ENCODE measurements around the gene ADRB2. TPM values are rescaled to one million over a fixed set of nuclear protein-coding genes. Genes with fewer than 3 reads are reported as not detected.

The ADRB2 gene
- total RNA-seq, 2 donors from 2014 or later: 0.94 to 1.2 TPM

GRCh38 chr5:148827723-148828122 lies 1.3 kb downstream of the ADRB2 start:
- no peak for TF ChIP-seq CTCF (IDR thresholded peaks at IDR 0.05)
- Histone ChIP-seq H3K4me3 (peak overlapping the region; percentile 6), H3K9me3 (no peaks in the 10 kb centered on the region), H3K36me3 (no peaks in the 10 kb centered on the region), H3K9ac (ENCODE audit: low read depth in 2 of 2, low read length in 2 of 2) (no peak overlapping the region), H3K27ac (no peak overlapping the region), H3K4me1 (no peaks in the 10 kb centered on the region), H3K27me3 (no peaks in the 10 kb centered on the region)
- DNase-seq: no peak
- intact Hi-C loops (cut with DNase I): no loop called here

- DNase-seq: no peak
- Histone ChIP-seq H3K36me3 (no peaks in the 10 kb centered on the region), H3K27ac (no peak overlapping the region), H3K27me3 (no peaks in the 10 kb centered on the region), H3K9me3 (no peaks in the 10 kb centered on the region), H3K4me1 (no peaks in the 10 kb centered on the region), H3K9ac (ENCODE audit: low read depth in 2 of 2, low read length in 2 of 2) (peak overlapping the region in 1 of 2 donors; percentile 22), H3K4me3 (peak overlapping the region; percentile 2)
- intact Hi-C loops (cut with DNase I): no loop called here
- no peak for TF ChIP-seq CTCF (IDR thresholded peaks at IDR 0.05)
Observed at GRCh38 chr5:148828511-148829247, 2.3 kb downstream of the ADRB2 start.

DNA sequence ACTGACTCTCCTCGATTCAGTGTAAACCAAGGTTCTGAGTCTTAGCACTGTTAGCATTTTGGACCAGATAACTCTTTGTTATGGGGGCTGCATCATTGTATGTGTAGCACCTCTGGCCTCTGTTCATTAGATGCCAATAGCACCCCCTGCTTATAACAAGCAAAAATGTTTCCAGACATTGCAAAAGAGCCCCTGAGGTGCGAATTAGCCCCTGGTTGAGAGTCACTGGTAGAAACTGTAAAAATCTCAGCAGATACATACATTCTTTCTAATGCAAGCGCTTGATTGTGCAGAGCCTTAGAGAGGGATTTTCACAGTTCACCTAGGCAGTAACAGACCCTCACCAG lies 2.8 kb downstream of the ADRB2 start:
- Histone ChIP-seq H3K9ac (ENCODE audit: low read depth in 2 of 2, low read length in 2 of 2) (no peak overlapping the region), H3K36me3 (no peaks in the 10 kb centered on the region), H3K4me3 (peak overlapping the region; percentile 2), H3K4me1 (no peaks in the 10 kb centered on the region), H3K9me3 (no peaks in the 10 kb centered on the region), H3K27me3 (no peaks in the 10 kb centered on the region), H3K27ac (no peak overlapping the region)
- intact Hi-C loops (cut with DNase I): no loop called here
- no peak for TF ChIP-seq CTCF (IDR thresholded peaks at IDR 0.05)
- no peak for DNase-seq

GRCh38 chr5:148829734-148830133 lies 3.3 kb downstream of the ADRB2 start:
- H3K27me3 ChIP-seq: no peaks in the 10 kb centered on the region
- no peak for TF ChIP-seq CTCF (IDR thresholded peaks at IDR 0.05)
- no peaks in the 10 kb centered on the region for H3K9me3 ChIP-seq
- H3K36me3 ChIP-seq: no peaks in the 10 kb centered on the region
- peak overlapping the region; percentile 2 for H3K4me3 ChIP-seq
- H3K27ac ChIP-seq: no peak overlapping the region
- DNase-seq: no peak
- intact Hi-C loops (cut with DNase I): no loop called here
- H3K4me1 ChIP-seq: no peaks in the 10 kb centered on the region
- no peak overlapping the region for H3K9ac ChIP-seq (ENCODE audit: low read depth in 2 of 2, low read length in 2 of 2)

- Histone ChIP-seq H3K9me3 (no peaks in the 10 kb centered on the region), H3K27ac (no peak overlapping the region), H3K27me3 (no peaks in the 10 kb centered on the region), H3K4me1 (no peaks in the 10 kb centered on the region), H3K4me3 (no peak overlapping the region), H3K36me3 (no peaks in the 10 kb centered on the region), H3K9ac (ENCODE audit: low read depth in 2 of 2, low read length in 2 of 2) (no peak overlapping the region)
- TF ChIP-seq CTCF (IDR thresholded peaks at IDR 0.05): no peak
- intact Hi-C loops (cut with DNase I): no loop called here
- no peak for DNase-seq
Observed at GRCh38 chr5:148830211-148830610, 3.8 kb downstream of the ADRB2 start.

All from colonic mucosa (tissue), 4 donors.